Neural progenitor cell (in vitro differentiated cells): ENCODE results near the gene ZFYVE19. TPM values are rescaled to one million over a fixed set of nuclear protein-coding genes. Genes with fewer than 3 reads are reported as not detected.
A peak's percentile ranks its signal among the peaks of the same experiment; 100 is the strongest.

ENCODE experiments used
- DNase-seq: peaks from one replicate; pipeline ENCODE4 v3.0.0-alpha.2; 2016; ENCODE audit warnings: low spot score
- H2AFZ ChIP-seq: fragments of 200-600 bp; sonication (generic); replicated peaks from 2 replicates; pipeline ENCODE4 v1.6.1; 2016; ENCODE audit warnings: antibody characterized with exemption
- H3F3A ChIP-seq: fragments of 200-600 bp; sonication (generic); 2 replicates; pipeline ENCODE4 v1.6.1; 2016; ENCODE audit warnings: antibody characterized with exemption, low read depth
- H3K27ac ChIP-seq: fragments of 200-600 bp; sonication (generic); 2 replicates; pipeline ENCODE4 v1.5.1; 2016; ENCODE audit warnings: mild to moderate bottlenecking
- H3K27me3 ChIP-seq: fragments of 200-600 bp; sonication (generic); 2 replicates; pipeline ENCODE4 v1.6.1; 2016; ENCODE audit warnings: mild to moderate bottlenecking, moderate library complexity
- H3K36me3 ChIP-seq: fragments of 200-600 bp; sonication (generic); 2 replicates; pipeline ENCODE4 v1.5.1; 2016
- H3K4me1 ChIP-seq: fragments of 200-600 bp; sonication (generic); 2 replicates; pipeline ENCODE4 v1.6.1; 2016; ENCODE audit warnings: mixed run types
- H3K4me2 ChIP-seq: fragments of 200-600 bp; sonication (generic); 2 replicates; pipeline ENCODE4 v1.6.1; 2016
- H3K4me3 ChIP-seq: fragments of 200-600 bp; sonication (generic); 2 replicates; pipeline ENCODE4 v1.5.1; 2016
- H3K79me2 ChIP-seq: fragments of 200-600 bp; sonication (generic); 2 replicates; pipeline ENCODE4 v1.6.1; 2016; ENCODE audit warnings: low read depth
- H3K9ac ChIP-seq: fragments of 200-600 bp; sonication (generic); 2 replicates; pipeline ENCODE4 v1.6.1; 2016
- H3K9me3 ChIP-seq: fragments of 200-600 bp; sonication (generic); 2 replicates; pipeline ENCODE4 v1.5.1; 2016; ENCODE audit warnings: low read depth
- H4K20me1 ChIP-seq: fragments of 200-600 bp; sonication (generic); 2 replicates; pipeline ENCODE4 v1.6.1; 2016; ENCODE audit warnings: low read depth
- H3K27ac Mint-ChIP-seq: 3 replicates; pipeline ENCODE4 v1.8.0; 2021; ENCODE audit warnings: mixed read lengths
- H3K27me3 Mint-ChIP-seq: 2 replicates; pipeline ENCODE4 v1.8.0; 2022; ENCODE audit warnings: low read depth, mild to moderate bottlenecking, inconsistent platforms, moderate library complexity, mixed read lengths; ENCODE audit not compliant: insufficient read depth
- H3K36me3 Mint-ChIP-seq: 3 replicates; pipeline ENCODE4 v1.8.0; 2021; ENCODE audit warnings: mixed read lengths
- H3K4me1 Mint-ChIP-seq: 3 replicates; pipeline ENCODE4 v1.8.0; 2021; ENCODE audit warnings: mixed read lengths
- H3K4me3 Mint-ChIP-seq: 3 replicates; pipeline ENCODE4 v1.8.0; 2021; ENCODE audit warnings: mild to moderate bottlenecking, moderate library complexity, mixed read lengths
- H3K9me3 Mint-ChIP-seq: 3 replicates; pipeline ENCODE4 v1.8.0; 2020; ENCODE audit warnings: mixed read lengths
- EZH2 ChIP-seq: fragments of 200-600 bp; sonication (generic); IDR thresholded peaks from 2 replicates; pipeline ENCODE4 v1.6.1; 2017; ENCODE audit warnings: antibody characterized with exemption, mild to moderate bottlenecking, moderate library complexity
- EZH2phosphoT487 ChIP-seq: fragments of 200-600 bp; sonication (generic); IDR thresholded peaks from 2 replicates; pipeline ENCODE4 v1.6.1; 2017; ENCODE audit warnings: antibody characterized with exemption
- total RNA-seq: library from RNA; depleted of rRNA; stranded (reverse); fragments of >200 nt; gene quantifications from 2 replicates; pipeline ENCODE4 v1.2.3, GENCODE V29; 2015; ENCODE audit warnings: low replicate concordance
- TF ChIP-seq, protein P1 (sequence below): fragments of 200-600 bp; sonication (generic); IDR thresholded peaks from 2 replicates; pipeline ENCODE4 v1.5.1; 2017; ENCODE audit warnings: antibody characterized with exemption, mild to moderate bottlenecking

Gene ZFYVE19
- total RNA-seq, 1 donor from 2014 or later, result 19.3 TPM

DNA sequence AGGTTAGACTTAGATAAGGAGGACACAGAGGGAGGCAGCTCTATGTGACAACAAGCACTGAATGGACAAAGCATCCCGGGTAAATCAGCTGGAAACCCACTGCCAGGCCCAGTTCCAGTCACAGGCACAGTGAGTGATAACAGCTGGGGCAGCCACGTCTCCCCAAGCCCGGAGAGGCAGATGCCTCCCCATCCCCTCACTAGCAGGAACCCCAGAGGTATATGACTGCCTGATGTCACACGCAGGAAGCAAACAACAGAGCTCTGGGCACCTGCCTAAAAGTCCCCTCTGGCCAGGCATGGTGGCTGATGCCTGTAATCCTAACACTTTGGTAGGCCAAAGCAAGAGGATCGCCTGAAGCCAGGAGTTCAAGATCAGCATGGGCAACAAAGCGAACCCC is 18.9 kb upstream of the ZFYVE19 start:
- no peaks in the 10 kb centered on the region for H3K9me3 ChIP-seq
- H3F3A ChIP-seq, result peaks cover 9% of the 10 kb centered on the region
- no peak overlapping the region for H2AFZ ChIP-seq
- H3K27ac ChIP-seq, result no peak overlapping the region
- H3K4me3 ChIP-seq, result no peak overlapping the region
- no peaks in the 10 kb centered on the region for H3K27me3 ChIP-seq
- no peak overlapping the region for H3K4me3 Mint-ChIP-seq
- H3K9ac ChIP-seq, result no peak overlapping the region
- no peaks in the 10 kb centered on the region for H3K9me3 Mint-ChIP-seq
- peaks cover 23% of the 10 kb centered on the region for H4K20me1 ChIP-seq
- peak; percentile 16 for DNase-seq
- H3K4me1 Mint-ChIP-seq, result peaks cover 9% of the 10 kb centered on the region
- TF ChIP-seq, protein P1, sequence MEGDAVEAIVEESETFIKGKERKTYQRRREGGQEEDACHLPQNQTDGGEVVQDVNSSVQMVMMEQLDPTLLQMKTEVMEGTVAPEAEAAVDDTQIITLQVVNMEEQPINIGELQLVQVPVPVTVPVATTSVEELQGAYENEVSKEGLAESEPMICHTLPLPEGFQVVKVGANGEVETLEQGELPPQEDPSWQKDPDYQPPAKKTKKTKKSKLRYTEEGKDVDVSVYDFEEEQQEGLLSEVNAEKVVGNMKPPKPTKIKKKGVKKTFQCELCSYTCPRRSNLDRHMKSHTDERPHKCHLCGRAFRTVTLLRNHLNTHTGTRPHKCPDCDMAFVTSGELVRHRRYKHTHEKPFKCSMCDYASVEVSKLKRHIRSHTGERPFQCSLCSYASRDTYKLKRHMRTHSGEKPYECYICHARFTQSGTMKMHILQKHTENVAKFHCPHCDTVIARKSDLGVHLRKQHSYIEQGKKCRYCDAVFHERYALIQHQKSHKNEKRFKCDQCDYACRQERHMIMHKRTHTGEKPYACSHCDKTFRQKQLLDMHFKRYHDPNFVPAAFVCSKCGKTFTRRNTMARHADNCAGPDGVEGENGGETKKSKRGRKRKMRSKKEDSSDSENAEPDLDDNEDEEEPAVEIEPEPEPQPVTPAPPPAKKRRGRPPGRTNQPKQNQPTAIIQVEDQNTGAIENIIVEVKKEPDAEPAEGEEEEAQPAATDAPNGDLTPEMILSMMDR, result no peak
- TF ChIP-seq EZH2, result no peak
- no peak for TF ChIP-seq EZH2phosphoT487
- peaks cover 21% of the 10 kb centered on the region for H3K4me1 ChIP-seq
- peaks cover 2% of the 10 kb centered on the region for H3K27me3 Mint-ChIP-seq
- no peak overlapping the region for H3K27ac Mint-ChIP-seq
- no peaks in the 10 kb centered on the region for H3K36me3 ChIP-seq
- H3K4me2 ChIP-seq, result peak overlapping the region; percentile 10
- no peaks in the 10 kb centered on the region for H3K79me2 ChIP-seq
- H3K36me3 Mint-ChIP-seq, result peaks cover 7% of the 10 kb centered on the region

DNA sequence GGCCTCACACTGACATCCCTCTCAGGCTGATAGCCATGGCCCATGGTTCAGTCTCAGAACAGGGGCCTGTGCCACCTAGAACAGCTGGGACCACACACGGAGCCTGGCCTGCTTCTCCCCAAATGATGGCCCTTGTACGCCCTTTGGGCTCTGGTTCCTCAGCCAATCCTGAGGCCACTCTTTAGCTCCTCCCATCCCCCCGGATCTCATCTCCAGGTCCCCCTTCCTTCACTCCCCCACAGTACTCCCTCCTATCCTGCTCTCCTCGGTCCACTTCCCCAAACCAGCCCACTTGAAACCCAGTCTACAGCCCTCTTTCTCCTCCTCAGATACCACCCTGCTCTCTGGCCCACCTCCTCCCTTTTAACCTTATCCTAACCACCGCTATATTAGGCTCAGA is 17.8 kb upstream of the ZFYVE19 start:
- DNase-seq, result no peak
- peaks cover 12% of the 10 kb centered on the region for H3K4me1 Mint-ChIP-seq
- peaks cover 11% of the 10 kb centered on the region for H3K36me3 Mint-ChIP-seq
- Histone ChIP-seq H3K4me3 (no peak overlapping the region), H3K9ac (no peak overlapping the region), H3K4me1 (peaks cover 21% of the 10 kb centered on the region), H3K27me3 (no peaks in the 10 kb centered on the region), H2AFZ (no peak overlapping the region), H4K20me1 (peaks cover 23% of the 10 kb centered on the region), H3F3A (peaks cover 9% of the 10 kb centered on the region), H3K36me3 (no peaks in the 10 kb centered on the region), H3K27ac (no peak overlapping the region), H3K9me3 (no peaks in the 10 kb centered on the region), H3K4me2 (no peak overlapping the region), H3K79me2 (no peaks in the 10 kb centered on the region)
- H3K27me3 Mint-ChIP-seq, result peaks cover 2% of the 10 kb centered on the region
- TF ChIP-seq EZH2, result no peak
- TF ChIP-seq, protein P1, result no peak
- no peak for TF ChIP-seq EZH2phosphoT487
- peak overlapping the region; percentile 6 for H3K27ac Mint-ChIP-seq
- H3K4me3 Mint-ChIP-seq, result no peak overlapping the region
- H3K9me3 Mint-ChIP-seq, result no peaks in the 10 kb centered on the region

DNA sequence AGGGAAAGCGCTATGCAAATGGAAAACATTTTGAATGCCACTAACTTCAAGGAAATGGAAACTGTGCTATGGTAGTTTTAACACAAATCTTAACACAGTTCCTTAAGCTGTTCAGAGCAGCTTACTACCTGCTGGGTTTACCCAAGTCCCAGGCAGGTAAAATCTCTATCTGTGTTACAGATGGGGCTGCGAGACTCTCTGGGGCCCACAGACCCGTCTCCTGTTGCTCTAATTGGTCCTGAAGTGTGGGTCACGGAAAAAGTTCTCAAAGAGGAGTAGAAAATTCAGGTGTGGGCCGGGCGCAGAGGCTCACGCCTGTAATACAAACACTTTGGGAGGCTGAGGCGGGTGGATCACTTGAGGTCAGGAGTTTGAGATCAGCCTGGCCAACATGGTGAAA is 16.9 kb upstream of the ZFYVE19 start:
- Histone ChIP-seq H2AFZ (no peak overlapping the region), H3K4me3 (no peak overlapping the region), H3K9me3 (no peaks in the 10 kb centered on the region), H3K27me3 (no peaks in the 10 kb centered on the region), H3K36me3 (no peaks in the 10 kb centered on the region), H3F3A (peaks cover 9% of the 10 kb centered on the region), H3K4me1 (peaks cover 21% of the 10 kb centered on the region), H3K4me2 (no peak overlapping the region), H4K20me1 (peaks cover 23% of the 10 kb centered on the region), H3K27ac (peak overlapping the region; percentile 41), H3K9ac (no peak overlapping the region), H3K79me2 (no peaks in the 10 kb centered on the region)
- Mint-ChIP-seq H3K27me3 (peaks cover 2% of the 10 kb centered on the region), H3K4me3 (no peak overlapping the region), H3K4me1 (peaks cover 12% of the 10 kb centered on the region), H3K9me3 (no peaks in the 10 kb centered on the region), H3K27ac (peak overlapping the region; percentile 65), H3K36me3 (peaks cover 8% of the 10 kb centered on the region)
- no peak for TF ChIP-seq EZH2
- TF ChIP-seq, protein P1, result no peak
- no peak for TF ChIP-seq EZH2phosphoT487
- peak; percentile 43 for DNase-seq
